ENCODE measurements around the gene BRD3.

BRD3 gene

DNA sequence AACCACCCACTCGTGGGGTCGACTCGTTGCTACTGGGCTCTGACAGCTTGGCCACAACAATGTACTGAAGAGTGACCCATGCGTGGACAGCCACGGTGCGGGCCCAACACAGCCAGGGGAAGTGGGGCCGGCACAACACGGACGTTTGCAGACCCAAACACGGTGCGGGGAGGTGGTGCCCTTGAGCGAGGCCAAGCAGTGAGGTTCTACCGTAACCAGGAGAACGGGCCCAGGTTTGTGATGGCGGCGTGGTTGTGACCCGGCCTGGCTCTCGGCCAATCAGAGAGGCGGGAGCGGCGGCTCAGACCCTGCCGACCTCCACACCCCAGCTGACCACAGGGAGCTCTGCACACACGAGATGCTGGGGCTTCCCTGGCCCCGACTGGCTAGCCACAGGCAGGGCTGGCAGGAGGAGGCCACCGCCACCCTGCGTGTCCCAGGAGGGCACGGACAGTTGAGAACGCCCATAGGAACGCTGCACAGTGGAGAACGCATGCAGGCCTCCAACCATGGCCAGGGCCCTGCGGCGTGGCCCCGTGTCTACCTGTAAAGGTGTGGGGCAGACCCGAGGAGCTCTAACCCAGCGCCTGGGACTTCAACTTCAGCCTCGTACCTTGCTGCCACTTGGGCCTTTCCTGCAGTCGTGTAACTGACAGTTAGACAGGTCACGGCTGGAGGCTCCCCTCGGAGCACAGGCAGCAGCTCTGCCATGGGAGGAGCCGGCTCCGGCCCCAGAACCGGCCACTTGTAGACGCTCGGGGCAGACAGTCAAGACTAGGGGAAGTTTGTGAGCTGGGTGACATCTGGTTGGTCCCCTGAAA lies 13.7 kb downstream of the BRD3 start:
- DNase-seq: no peak

- no peak for DNase-seq
Measured at GRCh38 chr9:134053401-134053871, 14.4 kb downstream of the BRD3 start.

GRCh38 chr9:134052941-134053340 lies 14.9 kb downstream of the BRD3 start:
- no peak for DNase-seq

DNA sequence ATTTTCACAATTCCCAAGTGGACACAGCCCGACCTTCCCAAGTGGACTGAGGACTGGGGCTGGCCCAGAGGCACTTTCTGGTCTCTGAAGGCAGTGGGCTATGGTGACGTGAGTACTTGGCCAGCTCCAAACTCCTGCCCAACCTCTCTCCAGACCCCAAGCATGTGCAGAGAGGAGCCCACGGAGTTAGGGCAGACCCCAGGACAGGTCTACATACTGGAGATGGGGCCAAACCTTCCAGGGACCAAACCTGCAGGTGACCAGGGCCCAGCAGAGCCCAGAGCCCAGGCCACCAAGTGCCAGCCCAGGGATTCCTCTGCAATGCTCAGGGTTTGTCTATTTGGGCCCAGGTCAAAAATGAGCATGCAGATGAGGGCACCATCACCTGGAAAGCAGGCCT lies 15.3 kb downstream of the BRD3 start:
- no peak for DNase-seq

DNA sequence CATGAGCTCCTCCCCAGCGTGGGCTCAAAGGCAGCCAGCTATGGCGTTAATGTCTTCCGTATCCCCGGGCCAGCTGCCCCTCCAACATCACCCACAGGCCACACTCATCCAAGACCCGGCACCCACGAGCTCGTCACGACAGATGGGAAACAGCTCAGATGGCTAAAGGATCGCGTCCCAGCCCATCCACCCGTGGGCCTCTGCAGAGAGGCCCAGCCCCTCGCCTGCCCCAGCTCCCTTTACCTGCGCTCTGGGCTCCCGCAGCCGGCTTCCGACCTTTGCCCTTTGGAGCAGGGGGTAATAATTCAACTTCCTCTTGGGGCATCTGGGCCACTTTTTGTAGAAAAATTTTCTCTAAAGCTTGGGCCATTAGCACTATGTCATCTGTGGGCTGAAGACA lies 16.5 kb downstream of the BRD3 start:
- no peak for DNase-seq

- no peak for DNase-seq
Measured at GRCh38 chr9:134050726-134051125, 17.1 kb downstream of the BRD3 start.

DNA sequence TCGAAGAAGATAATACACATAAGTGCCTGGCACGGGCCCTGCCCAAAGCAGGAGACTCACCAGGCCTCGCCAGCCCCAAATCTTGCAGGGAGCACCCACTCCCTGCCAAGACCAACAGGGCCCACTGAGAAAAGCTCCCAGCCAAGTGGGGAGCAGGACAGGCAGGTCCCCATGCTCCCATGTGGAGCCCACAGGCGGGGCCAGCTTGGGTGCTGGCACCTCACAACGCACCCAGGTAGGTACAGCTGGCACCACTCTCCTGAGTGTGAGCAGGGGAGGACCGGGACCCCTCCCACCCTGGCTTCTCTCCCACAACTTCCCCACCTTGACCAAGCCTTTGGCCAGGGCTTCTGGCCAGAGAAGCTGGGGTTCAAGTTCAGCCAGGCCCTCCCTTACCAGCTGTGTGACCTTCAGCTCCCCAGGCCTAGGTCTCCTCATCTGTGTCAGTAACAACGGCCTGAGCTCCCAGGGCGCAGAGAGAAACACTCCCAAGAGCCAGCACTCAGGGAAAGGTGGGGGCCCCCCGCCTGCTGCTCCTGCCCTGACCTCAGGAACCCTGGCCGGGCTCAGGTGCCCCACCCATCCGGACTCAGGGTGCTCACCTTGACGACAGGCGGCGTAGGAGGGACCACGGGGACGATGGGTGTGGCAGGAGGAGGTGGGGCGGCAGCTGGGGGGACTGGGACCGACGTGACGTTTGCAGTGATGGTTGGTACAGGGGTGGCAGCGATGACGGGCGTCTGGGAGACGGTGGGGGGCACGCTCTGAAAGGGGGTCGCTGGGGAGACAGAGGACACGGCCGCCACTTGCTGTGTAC lies 17.8 kb downstream of the BRD3 start:
- DNase-seq: no peak

GRCh38 chr9:134049236-134049635 lies 18.6 kb downstream of the BRD3 start:
- DNase-seq: peak; percentile 56

- DNase-seq: no peak
Measured at GRCh38 chr9:134048582-134048968, 19.3 kb downstream of the BRD3 start.

- no peak for DNase-seq
Measured at GRCh38 chr9:134047868-134048581, 19.8 kb downstream of the BRD3 start.

DNA sequence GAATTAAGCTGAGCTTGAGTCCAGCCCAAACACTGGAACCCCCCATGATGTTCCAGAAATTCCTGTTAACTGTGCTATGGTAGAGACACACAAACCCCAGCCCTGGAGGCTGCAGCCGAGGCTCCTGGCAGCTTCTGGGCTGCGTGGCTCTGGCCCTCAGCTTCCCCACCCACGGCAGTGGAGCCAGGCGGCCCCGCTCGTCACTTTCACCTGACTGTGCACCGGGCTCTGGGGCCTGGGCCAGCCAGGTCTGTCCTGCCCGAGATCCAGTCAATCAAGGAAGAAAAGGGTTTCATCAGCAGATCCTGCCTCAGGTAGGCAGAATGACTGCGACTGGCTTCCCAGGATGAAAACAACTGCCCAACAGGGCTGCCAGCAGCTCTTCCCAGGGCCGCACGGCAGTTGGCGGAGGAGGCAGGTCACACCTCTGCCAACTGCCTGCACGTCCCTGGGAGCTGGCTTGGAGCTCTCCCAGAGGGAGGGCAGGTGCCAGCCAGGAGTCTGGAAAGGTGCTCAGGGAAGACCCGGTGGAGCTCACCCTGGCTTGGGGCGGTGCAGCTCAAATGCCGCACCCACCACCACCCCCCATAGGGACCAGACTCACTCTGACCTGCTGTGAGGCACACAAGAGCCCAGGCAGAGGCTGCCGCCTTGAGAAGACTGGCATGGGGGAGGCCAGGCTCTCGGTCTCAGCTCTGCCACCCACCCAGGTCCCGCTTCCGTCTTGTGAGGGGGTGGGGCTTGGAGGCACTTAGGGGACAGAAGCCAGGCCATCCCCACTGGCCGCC lies 20.7 kb downstream of the BRD3 start:
- no peak for DNase-seq

- DNase-seq: no peak
Measured at GRCh38 chr9:134045841-134046544, 21.8 kb downstream of the BRD3 start.

GRCh38 chr9:134044944-134045343 lies 22.9 kb downstream of the BRD3 start:
- no peak for DNase-seq

DNA sequence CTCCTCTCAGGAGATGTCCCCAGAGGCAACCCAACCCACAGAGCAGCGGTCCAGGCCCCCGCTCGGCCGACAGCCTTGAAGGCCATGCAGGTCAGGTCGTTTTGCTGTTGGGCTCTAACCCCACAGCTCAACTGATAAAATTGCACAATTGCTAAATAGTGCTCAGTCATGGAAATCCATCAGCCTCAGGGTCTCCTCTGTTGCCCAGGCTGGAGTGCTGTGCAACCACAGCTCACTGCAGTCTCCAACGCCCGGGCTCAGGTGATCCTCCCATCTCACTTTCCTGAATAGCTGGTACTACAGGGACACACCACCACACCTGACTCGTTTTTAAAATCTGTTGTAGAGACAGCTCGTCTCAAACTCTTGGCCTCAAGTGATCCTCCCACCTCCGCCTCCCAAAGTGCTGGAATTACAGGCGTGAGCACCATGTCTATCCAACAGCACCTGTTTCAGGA lies 24.3 kb downstream of the BRD3 start:
- DNase-seq: no peak

- no peak for DNase-seq
Measured at GRCh38 chr9:134041649-134041962, 26.2 kb downstream of the BRD3 start.

DNA sequence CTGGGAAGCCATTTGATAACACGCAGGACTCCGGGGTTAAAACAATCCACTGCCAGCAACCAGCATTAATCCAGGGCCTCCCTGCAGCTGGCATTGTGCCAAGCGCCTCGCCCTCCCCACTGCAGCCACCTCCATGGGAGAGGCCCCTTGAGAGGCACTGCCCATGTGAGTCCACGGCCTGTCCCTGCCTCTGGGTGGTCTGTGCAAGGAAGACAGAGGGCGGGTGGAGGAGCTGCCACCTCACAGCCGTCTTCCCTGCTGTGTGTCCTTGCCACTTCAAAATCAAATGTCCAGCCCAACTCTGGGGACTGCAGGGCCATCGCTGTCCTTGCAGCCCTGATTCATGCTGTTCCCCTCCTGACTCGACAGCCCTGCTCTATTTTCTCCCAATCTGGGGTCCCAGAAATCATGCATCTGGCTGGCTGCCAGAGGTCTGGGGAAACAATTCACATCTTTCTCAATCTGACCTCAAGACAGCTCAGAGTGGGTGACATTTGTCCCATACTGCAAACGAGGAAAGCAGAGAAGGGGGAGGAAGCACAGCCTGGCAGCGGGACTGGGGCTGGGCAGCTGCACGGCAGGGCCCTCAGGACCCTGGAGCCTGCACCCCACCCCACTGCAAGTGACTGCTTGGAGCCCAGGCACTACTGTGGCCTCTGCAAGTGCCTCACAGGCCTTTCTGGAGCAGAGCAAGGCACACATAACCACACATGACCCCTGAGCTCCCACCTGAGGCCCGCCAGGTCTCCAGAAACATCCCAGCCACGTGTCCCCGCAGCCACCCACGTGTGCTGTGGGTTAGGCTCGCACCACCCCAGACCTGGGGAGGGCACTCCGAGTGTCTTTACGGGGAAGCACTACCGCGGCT lies 26.8 kb downstream of the BRD3 start:
- no peak for DNase-seq

- no peak for DNase-seq
Measured at GRCh38 chr9:134040176-134040565, 27.7 kb downstream of the BRD3 start.

GRCh38 chr9:134039386-134040175 lies 28.2 kb downstream of the BRD3 start:
- DNase-seq: no peak

- no peak for DNase-seq
Measured at GRCh38 chr9:134037641-134038040, 30.2 kb downstream of the BRD3 start.

DNA sequence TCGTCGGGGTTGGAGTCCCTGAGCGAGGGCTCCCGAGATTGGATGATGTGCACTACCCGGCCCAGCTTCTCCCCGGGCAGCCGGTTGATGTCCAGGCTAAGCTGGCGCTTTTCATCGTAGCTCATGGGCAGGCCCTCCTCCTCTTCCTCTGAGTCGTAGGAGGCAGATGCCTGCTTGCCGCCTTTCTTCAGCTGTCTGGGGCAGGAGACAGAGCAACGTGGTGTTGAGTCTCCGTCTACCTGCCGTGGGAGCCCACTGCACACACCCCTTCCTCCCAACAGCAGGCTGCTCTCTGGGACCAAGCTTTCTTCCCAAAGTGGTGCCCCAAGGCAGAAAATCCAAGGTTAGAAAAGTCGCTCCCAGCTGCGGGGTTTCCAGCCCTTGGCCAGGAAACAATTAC lies 31.7 kb downstream of the BRD3 start:
- no peak for DNase-seq
